COLO829 (cell line): ENCODE data around the gene PLD4.
"Not testable (repeated sequence)": the region's sequence is repeated elsewhere in the genome, so short reads cannot be mapped to it uniquely, and the experiment has no call there.

ENCODE experiments used
- DNase-seq: peaks from one replicate; pipeline ENCODE4 v3.0.0; 2012; ENCODE audit warnings: low spot score

The PLD4 gene

GRCh38 chr14:104924421-104925213 lies at the start of gene PLD4:
TSS of gene PLD4 (plus strand) at chr14:104924879. CDS start at chr14:104927141, 2,262 bp downstream.
- no peak for DNase-seq

DNA sequence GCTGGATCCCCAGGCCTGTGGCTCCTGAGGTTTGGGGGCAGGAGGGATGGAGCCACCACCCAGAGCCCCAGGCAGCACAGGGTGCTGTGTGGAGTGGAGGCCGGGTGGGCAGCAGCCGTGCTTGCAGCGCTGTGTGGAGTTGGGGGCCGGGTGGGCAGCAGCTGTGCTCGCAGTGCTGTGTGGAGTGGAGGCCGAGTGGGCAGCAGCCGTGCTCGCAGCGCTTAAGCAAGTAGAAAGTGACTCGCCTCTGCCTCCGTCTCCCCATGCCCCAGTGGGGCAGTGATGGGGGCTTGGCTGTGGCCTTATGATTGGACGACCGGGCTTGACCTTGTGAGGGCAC lies 49.3 kb upstream of the PLD4 start:
- no peak for DNase-seq

DNA sequence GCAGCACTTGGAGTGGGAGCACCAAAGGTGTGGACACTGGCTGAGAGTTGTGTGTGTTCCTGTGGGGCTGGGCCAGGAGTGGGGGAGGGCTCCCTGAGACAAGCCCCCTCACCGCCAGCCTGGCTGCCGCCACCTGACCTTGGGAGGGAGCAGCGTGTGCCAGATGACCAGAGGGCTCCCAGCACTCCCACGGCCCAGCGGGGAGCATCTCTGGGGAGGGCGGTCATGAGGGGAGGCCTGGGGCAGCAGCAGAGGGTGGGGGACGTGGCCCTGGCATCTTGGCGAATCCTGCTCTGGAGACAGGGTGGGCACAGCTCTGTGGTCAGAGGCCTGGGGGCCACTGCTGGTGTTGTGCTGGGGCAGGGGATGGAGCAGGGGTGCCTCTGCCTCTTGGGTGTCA lies 48.9 kb upstream of the PLD4 start:
- DNase-seq: no peak

- DNase-seq: peak; percentile 72
Observed at GRCh38 chr14:104876251-104876699, 48.4 kb upstream of the PLD4 start.

GRCh38 chr14:104877066-104877805 lies 47.4 kb upstream of the PLD4 start:
- DNase-seq: no peak

DNA sequence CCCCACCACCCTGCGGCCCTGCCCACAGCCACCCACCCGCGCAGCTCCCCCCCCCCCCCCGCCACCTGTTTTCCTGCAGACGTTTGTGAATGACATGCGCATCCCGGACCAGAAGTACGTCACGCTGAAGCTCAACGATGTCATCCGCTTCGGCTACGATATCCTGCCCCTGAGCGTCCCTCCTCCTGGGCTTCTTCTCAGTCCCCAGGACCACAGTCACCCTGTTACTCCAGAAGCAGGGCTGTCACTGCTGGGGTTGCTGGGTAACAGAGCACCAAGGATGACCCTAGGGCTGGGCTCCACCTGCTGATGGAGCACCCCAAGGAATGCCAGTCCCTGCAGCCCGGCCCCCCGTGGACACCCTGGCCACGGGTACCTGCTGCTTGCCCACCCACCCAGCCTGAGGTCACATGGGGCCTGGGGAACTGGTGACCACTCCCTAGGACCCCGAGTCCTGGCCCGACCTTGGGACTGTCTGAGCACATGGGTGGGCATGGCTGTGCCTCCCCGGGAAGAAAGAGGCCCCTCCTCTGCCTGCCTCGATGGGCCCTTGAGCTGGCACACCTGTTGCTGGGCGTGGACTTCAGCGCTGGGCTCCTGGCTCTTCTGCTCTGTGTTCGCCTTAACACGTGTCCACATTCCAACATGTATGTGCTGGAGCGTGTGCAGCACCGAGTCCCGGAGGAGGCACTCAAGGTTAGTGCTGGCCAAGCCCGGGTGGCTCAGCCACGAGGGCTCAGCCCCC lies 46.7 kb upstream of the PLD4 start:
- DNase-seq: no peak

- DNase-seq: no peak
Observed at GRCh38 chr14:104878582-104878981, 46.1 kb upstream of the PLD4 start.

GRCh38 chr14:104879201-104879982 lies 45.3 kb upstream of the PLD4 start:
- no peak for DNase-seq

DNA sequence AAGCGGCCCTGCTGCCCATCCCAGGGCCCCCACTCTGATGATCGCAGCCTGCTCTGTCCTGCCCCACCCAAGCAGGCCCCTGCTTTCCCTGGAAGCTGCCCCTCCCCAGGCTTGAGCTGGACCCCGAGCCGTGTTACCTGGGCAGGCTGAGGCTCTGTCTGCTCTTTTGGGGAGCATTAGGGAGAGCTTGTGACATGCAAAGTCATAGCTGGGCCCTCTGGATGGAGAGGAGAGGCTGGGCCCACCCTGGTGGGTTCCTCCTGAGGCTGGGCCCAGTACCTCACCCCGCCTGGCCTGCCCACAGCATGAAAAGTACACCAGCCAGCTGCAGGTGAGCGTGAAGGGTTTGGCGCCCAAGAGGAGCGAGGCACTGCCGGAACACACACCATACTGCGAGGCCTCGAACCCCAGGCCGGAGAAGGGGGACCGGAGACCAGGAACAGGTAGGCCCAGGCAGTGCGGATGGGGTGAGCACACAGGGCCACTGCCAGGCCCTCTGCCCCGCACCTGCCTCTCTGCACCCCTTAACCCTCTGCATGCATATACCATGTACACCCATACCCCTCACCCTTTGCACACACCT lies 44.6 kb upstream of the PLD4 start:
- DNase-seq: no peak

DNA sequence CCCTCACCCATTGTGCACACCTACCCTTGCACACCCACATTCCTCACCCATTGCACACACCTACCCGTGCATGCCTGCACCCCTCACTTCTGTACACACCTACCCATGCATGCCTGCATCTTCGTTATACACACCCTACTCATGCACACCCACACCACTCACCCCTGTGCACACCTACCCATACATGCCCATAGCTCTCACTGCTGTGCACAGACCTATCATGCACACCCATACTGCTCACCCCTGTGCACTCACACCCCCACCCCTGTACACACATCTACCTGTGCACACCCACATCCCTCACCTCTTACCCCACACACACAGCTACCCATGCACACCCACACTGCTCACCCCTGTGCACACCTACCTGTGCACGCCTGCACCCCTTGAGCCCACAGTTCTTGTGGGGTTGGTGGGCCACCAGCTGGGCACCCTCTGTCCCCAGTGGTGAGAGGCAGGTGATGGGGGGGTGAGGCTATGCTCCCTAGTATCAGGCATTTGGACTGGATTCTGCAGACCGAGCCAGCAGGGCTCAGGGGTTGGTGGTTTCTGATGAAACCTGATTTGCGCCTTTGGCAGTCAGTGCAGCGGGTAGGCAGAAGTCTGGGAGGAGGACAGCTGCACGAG lies 44.0 kb upstream of the PLD4 start:
- DNase-seq: no peak

DNA sequence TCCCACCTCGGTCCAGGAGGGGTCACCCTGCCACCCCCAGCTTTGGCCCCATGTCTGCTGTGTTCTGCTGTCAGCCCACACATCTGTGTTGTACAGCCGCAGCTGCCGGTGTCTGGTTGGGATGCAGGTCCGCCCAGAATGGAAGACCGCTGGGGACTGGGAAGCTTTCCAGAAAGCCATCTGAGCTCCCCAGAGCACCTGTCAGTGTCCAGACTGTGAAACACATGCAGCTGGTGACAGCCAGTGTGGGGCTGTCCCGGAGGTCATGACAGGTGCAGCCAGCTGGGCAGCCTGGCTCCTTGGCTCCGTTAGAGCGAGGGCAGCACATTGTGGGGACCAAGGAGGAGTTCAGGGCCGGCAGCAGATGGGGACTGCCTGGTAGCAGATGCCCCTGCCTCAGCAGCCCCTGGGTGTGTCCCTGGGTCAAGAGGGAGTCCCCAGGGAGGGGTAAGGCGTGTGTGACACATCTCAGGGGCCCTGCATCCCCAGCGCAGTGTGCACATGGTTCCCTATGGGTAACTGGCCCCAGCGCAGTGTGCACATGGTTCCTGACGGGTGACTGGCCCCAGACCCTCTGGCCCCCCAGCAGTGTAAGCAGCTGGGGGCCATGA lies 43.2 kb upstream of the PLD4 start:
- DNase-seq: no peak

- no peak for DNase-seq
Observed at GRCh38 chr14:104882325-104882973, 42.2 kb upstream of the PLD4 start.

GRCh38 chr14:104882991-104883660 lies 41.6 kb upstream of the PLD4 start:
- no peak for DNase-seq

DNA sequence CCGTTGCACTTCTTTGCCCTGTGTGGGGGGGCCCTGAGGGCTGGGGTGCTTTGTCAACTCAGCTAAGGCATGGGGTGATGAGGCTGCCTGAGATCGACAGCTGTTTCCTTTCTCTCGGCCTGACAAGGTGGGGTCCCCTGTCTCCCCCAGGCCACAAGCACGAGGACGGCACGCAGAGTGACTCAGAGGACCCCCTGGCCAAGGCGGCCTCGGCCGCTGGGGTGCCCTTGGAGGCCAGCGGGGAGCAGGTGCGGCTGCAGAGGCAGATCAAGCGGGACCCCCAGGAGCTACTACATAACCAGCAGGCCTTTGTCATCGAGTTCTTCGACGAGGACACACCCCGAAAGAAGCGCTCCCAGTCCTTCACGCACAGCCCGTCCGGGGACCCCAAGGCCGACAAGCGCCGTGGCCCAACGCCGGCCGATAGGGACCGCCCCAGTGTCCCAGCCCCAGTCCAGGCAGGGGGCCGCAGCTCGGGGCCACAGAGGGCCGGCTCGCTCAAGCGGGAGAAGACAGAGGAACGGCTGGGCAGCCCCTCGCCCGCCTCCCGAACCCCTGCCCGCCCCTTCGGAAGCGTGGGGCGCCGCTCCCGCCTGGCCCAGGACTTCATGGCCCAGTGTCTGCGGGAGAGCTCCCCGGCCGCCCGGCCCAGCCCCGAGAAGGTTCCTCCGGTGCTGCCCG lies 40.9 kb upstream of the PLD4 start:
- no peak for DNase-seq

DNA sequence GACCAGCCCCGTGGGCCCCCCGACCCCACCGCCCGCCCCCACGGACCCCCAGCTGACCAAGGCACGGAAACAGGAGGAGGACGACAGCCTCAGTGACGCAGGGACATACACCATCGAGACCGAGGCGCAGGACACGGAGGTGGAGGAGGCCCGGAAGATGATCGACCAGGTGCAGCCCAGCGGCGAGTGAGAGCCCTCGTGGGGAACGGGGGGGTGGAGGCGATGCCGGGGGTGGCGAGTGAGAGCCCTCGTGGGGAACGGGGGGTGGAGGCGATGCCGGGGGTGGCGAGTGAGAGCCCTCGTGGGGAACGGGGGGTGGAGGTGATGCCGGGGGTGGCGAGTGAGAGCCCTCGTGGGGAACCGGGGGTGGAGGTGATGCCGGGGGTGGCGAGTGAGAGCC lies 40.3 kb upstream of the PLD4 start:
- not testable (repeated sequence) for DNase-seq

- no peak for DNase-seq
Observed at GRCh38 chr14:104885031-104885972, 39.4 kb upstream of the PLD4 start.

DNA sequence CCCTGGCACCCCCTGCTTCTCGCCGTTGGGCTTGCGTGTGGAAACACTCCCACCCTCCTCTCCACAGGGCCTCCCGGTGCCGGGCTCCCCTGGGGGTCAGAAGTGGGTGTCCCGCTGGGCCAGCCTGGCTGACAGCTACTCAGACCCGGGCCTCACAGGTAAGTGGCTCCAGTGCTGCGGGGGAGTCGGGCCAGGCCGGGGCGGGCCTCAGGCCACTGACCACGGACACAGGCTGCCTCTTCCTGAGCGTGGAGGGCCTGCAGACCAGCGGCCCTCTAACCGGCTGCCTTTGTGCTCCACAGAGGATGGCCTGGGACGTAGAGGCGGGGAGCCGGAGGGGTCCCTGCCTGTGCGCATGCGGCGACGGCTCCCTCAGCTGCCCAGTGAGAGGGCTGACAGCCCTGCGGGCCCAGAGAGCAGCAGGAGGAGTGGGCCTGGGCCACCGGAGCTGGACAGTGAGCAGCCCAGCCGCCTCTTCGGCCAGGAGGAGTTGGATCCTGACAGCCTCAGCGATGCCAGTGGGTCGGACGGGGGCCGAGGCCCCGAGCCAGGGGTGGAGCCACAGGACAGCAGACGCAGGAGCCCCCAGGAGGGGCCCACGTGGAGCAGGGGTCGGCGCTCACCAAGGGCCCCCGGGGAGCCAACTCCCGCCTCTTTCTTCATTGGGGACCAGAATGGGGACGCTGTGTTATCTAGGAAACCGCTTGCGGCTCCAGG lies 38.5 kb upstream of the PLD4 start:
- no peak for DNase-seq
